CD4-positive, alpha-beta T cell (primary cell): ENCODE data around the gene ORM1. TPM values are rescaled to one million over a fixed set of nuclear protein-coding genes. Genes with fewer than 3 reads are reported as not detected.

ENCODE experiments used
- ATAC-seq: fragments of 200-7000 bp; cut with Tn5 transposase; one replicate; pipeline ENCODE4 v1.10.0; 2022; ENCODE audit warnings: mild to moderate bottlenecking; ENCODE audit not compliant: poor library complexity
- CTCF ChIA-PET: fragments of 350-600 bp; sonication (Branson Sonifier 250); formaldehyde crosslinking; loops from one replicate; lab custom pipeline; 2021; ENCODE audit warnings: antibody characterized with exemption, inconsistent platforms; lab: Charles Lee
- POLR2A ChIA-PET: fragments of 350-600 bp; sonication (Branson Sonifier 250); formaldehyde crosslinking; loops from one replicate; lab custom pipeline; 2021; ENCODE audit warnings: antibody characterized with exemption, inconsistent platforms; lab: Charles Lee
- DNase-seq, 14 experiments: peaks; one replicate each; pipeline ENCODE4 v3.0.0-alpha.2; 2013 to 2020; ENCODE audit warnings: mixed read lengths in 2 of 14
- H3K27ac ChIP-seq, 2 donors: one replicate each; pipeline versions ENCODE4 v1.5.1 to v1.7.0; 2013; ENCODE audit warnings: low read length in 2 of 2, low read depth in 1 of 2, mild to moderate bottlenecking in 1 of 2
- H3K27me3 ChIP-seq, 2 experiments: 1 replicate in 1 of 2; 2 replicates in 1 of 2; pipeline versions ENCODE4 v1.6.1 to v1.7.0; 2013; ENCODE audit warnings: low read length in 2 of 2, control low read depth in 1 of 2, mild to moderate bottlenecking in 1 of 2, moderate library complexity in 1 of 2; ENCODE audit not compliant: insufficient read depth in 2 of 2, control insufficient read depth in 1 of 2
- H3K36me3 ChIP-seq: one replicate; pipeline ENCODE4 v1.6.1; 2013; ENCODE audit warnings: low read length, control low read depth; ENCODE audit not compliant: insufficient read depth
- H3K4me1 ChIP-seq: one replicate; pipeline ENCODE4 v1.6.1; 2013; ENCODE audit warnings: low read length, control low read depth; ENCODE audit not compliant: insufficient read depth
- H3K4me3 ChIP-seq: one replicate; pipeline ENCODE4 v1.5.1; 2013; ENCODE audit warnings: mild to moderate bottlenecking, low read length, moderate library complexity
- H3K9me3 ChIP-seq, 2 experiments: 1 replicate in 1 of 2; 2 replicates in 1 of 2; pipeline versions ENCODE4 v1.6.1 to v1.7.0; 2013; ENCODE audit warnings: low read length in 2 of 2, mild to moderate bottlenecking in 2 of 2, control low read depth in 1 of 2, moderate library complexity in 1 of 2; ENCODE audit not compliant: control insufficient read depth in 1 of 2, insufficient read depth in 1 of 2
- H3K27ac Mint-ChIP-seq: one replicate; pipeline ENCODE4 v1.8.0; 2020; ENCODE audit warnings: mixed read lengths
- H3K27me3 Mint-ChIP-seq: one replicate; pipeline ENCODE4 v1.8.0; 2021; ENCODE audit warnings: mixed read lengths
- H3K36me3 Mint-ChIP-seq: one replicate; pipeline ENCODE4 v1.8.0; 2021; ENCODE audit warnings: low read depth, mixed read lengths
- H3K4me1 Mint-ChIP-seq: one replicate; pipeline ENCODE4 v1.8.0; 2021; ENCODE audit warnings: low read depth, mixed read lengths
- H3K4me3 Mint-ChIP-seq: one replicate; pipeline ENCODE4 v1.8.0; 2020; ENCODE audit warnings: mild to moderate bottlenecking, mixed read lengths
- H3K9me3 Mint-ChIP-seq: one replicate; pipeline ENCODE4 v1.8.0; 2020; ENCODE audit warnings: mixed read lengths
- intact Hi-C, 2 experiments: fragments of 100-400 bp; cut with DNase I in 1 of 2; cut with micrococcal nuclease in 1 of 2; formaldehyde crosslinking; loops; one replicate each; pipeline versions ENCODE4 v1.15.1 to v1.9.0; 2023 to 2025; cut with DNase I, micrococcal nuclease
- total RNA-seq, 174 experiments: library from RNA in 2 of 174; stranded (reverse) in 2 of 174; gene quantifications; one replicate each; pipeline ENCODE4 v1.2.3 and lab custom pipeline; 2021 to 2026
- TF ChIP-seq, protein P1 (sequence below): fragments of 200-600 bp; IDR thresholded peaks from one replicate; pipeline ENCODE4 v1.8.0; 2022; ENCODE audit warnings: antibody characterized with exemption, mild to moderate bottlenecking

Gene ORM1
- total RNA-seq, 2 experiments from 2014 or later: not detected

DNA sequence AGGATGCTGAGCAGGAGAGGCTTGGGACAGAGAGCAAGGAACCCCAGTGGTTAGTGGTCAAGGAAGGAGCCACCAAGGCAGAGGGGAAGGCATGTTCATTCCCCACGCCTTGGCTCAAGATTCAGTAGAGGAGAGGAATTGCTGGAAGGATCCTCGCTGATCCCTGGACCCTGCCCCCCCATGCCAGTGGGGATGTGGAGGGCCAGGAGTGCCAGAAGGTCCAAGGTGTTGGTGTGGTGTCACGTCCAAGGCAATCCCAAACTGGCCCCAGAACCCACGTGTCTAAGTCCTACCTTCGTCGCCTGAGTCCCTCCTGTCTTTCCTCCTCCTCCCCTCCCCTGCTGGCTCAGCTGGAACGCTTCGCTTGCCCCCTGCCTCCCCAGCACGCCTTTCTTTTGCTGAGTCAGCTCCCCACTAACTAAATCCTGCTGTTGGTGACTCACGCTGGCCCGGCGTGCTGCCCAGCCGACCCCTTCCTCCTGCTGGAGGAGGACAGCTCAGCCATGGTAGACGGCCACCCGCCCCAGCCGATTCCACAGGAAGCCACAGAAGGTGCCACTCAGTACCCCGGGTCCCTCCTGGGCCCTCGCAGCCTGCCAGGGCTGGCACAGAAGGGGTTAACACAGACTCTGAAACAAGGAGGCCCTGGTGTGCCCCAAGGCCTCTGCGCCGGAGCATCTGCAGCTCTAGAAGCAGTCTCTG, 37.6 kb upstream of the ORM1 start:
- Mint-ChIP-seq H3K27ac (no peak overlapping the region), H3K4me3 (no peak overlapping the region), H3K27me3 (no peaks in the 10 kb centered on the region), H3K36me3 (no peaks in the 10 kb centered on the region), H3K4me1 (no peaks in the 10 kb centered on the region), H3K9me3 (no peaks in the 10 kb centered on the region)
- no peaks in the 10 kb centered on the region for H3K36me3 ChIP-seq
- H3K27me3 ChIP-seq: no peaks in the 10 kb centered on the region
- no peaks in the 10 kb centered on the region for H3K4me1 ChIP-seq
- POLR2A ChIA-PET: no interaction called here
- H3K9me3 ChIP-seq: no peaks in the 10 kb centered on the region
- no peak overlapping the region for H3K27ac ChIP-seq
- no peak overlapping the region for H3K4me3 ChIP-seq
- TF ChIP-seq, protein P1, sequence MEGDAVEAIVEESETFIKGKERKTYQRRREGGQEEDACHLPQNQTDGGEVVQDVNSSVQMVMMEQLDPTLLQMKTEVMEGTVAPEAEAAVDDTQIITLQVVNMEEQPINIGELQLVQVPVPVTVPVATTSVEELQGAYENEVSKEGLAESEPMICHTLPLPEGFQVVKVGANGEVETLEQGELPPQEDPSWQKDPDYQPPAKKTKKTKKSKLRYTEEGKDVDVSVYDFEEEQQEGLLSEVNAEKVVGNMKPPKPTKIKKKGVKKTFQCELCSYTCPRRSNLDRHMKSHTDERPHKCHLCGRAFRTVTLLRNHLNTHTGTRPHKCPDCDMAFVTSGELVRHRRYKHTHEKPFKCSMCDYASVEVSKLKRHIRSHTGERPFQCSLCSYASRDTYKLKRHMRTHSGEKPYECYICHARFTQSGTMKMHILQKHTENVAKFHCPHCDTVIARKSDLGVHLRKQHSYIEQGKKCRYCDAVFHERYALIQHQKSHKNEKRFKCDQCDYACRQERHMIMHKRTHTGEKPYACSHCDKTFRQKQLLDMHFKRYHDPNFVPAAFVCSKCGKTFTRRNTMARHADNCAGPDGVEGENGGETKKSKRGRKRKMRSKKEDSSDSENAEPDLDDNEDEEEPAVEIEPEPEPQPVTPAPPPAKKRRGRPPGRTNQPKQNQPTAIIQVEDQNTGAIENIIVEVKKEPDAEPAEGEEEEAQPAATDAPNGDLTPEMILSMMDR: no peak
- no peak for ATAC-seq
- intact Hi-C loops: no loop called here
- DNase-seq: peak in 1 of 14 experiments; percentile 9
- CTCF ChIA-PET: no interaction called here

DNA sequence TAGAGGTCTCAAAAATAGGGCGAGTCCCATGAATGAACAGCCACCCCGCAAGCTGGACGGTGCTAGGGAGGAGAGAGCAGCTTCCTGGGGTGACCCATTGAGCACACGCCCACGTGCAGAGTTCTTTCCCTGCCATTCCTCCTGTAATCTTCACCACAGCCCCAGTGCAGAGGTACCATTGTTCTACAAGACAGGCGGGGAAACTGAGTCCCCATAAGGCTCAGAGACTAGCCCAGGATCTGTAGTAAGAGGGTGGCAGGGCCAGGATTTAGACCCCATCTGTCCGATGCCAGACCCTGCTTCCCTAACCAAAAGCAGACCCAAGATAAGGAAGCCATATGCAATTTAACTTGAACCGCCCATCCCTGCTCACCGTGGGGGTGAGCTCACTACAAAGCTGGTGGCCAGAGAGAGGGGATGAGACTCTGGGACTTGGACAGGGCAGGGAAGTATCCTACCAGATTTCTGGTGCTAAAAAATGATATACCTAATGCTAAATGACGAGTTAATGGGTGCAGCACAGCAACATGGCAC, 36.7 kb upstream of the ORM1 start:
- H3K4me3 ChIP-seq: no peak overlapping the region
- TF ChIP-seq, protein P1: no peak
- DNase-seq: peak in 1 of 14 experiments; percentile 1
- no peak for ATAC-seq
- no peak overlapping the region for H3K27ac ChIP-seq
- no peaks in the 10 kb centered on the region for H3K9me3 ChIP-seq
- Mint-ChIP-seq H3K9me3 (no peaks in the 10 kb centered on the region), H3K27me3 (peaks cover 6% of the 10 kb centered on the region), H3K4me1 (no peaks in the 10 kb centered on the region), H3K27ac (no peak overlapping the region), H3K4me3 (no peak overlapping the region), H3K36me3 (no peaks in the 10 kb centered on the region)
- POLR2A ChIA-PET: no interaction called here
- H3K36me3 ChIP-seq: no peaks in the 10 kb centered on the region
- CTCF ChIA-PET: no interaction called here
- H3K27me3 ChIP-seq: no peaks in the 10 kb centered on the region
- H3K4me1 ChIP-seq: peaks cover 2% of the 10 kb centered on the region
- intact Hi-C loops: no loop called here

DNA sequence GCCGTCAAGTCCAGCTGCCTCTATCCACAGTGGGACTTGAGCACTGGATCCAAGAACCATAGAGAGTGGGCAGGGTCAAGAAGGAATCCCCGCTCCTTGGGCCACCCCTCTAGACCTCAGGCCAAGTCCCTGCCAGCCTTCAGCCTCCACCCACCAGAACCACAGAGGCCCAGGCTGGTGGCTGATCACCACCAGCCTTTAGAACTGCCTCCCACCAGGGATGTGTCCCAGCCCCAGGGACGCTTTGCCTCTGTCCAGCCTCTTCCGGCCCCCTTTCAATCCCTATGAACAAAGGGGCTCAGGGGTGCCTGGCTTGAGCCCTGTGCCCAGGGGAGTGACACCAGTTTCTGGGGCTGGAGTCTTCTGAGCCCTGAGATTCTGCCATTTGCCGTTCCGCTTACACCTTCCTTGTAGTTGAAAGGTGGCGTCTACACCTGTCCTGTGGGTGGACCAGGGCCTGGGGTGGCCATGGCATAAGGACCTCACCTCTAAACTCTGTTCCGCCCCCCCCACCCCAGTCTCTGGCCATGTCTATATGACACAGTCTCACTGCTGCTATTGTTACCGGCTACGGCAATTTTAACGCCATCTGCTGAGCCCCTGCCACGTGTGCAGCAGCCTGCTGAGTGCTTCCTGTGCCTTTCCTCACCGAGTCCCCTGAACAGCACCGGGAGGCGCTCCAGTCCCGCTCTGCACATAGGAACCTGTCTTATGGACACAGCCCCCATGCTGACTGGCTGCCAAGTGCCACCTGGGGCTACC, 35.7 kb upstream of the ORM1 start:
- POLR2A ChIA-PET: no interaction called here
- Histone ChIP-seq H3K36me3 (no peaks in the 10 kb centered on the region), H3K9me3 (no peaks in the 10 kb centered on the region), H3K27ac (no peak overlapping the region), H3K4me3 (no peak overlapping the region), H3K27me3 (no peaks in the 10 kb centered on the region), H3K4me1 (peaks cover 3% of the 10 kb centered on the region)
- TF ChIP-seq, protein P1: no peak
- intact Hi-C loops: no loop called here
- Mint-ChIP-seq H3K27me3 (peaks cover 6% of the 10 kb centered on the region), H3K4me1 (no peaks in the 10 kb centered on the region), H3K36me3 (no peaks in the 10 kb centered on the region), H3K4me3 (no peak overlapping the region), H3K27ac (no peak overlapping the region), H3K9me3 (no peaks in the 10 kb centered on the region)
- CTCF ChIA-PET: no interaction called here
- DNase-seq (peak in 1 of 14 experiments; percentile 1), ATAC-seq (no peak)
